VCaP (cell line): ENCODE results near the gene CXCR2.

Experiments
- H3K27ac ChIP-seq: fragments of 450-650 bp; 2 replicates; pipeline ENCODE4 v1.5.1; 2017
- CTCF ChIP-seq: fragments of 450-650 bp; conservative IDR thresholded peaks from 2 replicates; pipeline ENCODE4 v1.5.1; 2017; ENCODE audit warnings: mild to moderate bottlenecking, moderate library complexity

Gene CXCR2

GRCh38 chr2:218152777-218153176 lies 26.9 kb downstream of the CXCR2 start:
- no peak for TF ChIP-seq CTCF
- no peak overlapping the region for H3K27ac ChIP-seq

GRCh38 chr2:218155953-218156479 lies 30.2 kb downstream of the CXCR2 start:
- no peak for TF ChIP-seq CTCF
- no peak overlapping the region for H3K27ac ChIP-seq

- no peak overlapping the region for H3K27ac ChIP-seq
- no peak for TF ChIP-seq CTCF
Observed at GRCh38 chr2:218161644-218162043, 35.8 kb downstream of the CXCR2 start.

- H3K27ac ChIP-seq: no peak overlapping the region
- TF ChIP-seq CTCF: no peak
Observed at GRCh38 chr2:218162814-218163213, 37.0 kb downstream of the CXCR2 start.

- TF ChIP-seq CTCF: no peak
- no peak within 1 kb of the TSS for H3K27ac ChIP-seq
Observed at GRCh38 chr2:218166791-218167190, 41.0 kb downstream of the CXCR2 start, which contains the start of gene CXCR1. Gene CXCR1, minus strand, starts transcription at chr2:218166962. Its CDS starts 1,751 bp downstream, at chr2:218165211.

GRCh38 chr2:218168016-218168415 lies 42.2 kb downstream of the CXCR2 start:
- TF ChIP-seq CTCF: no peak
- H3K27ac ChIP-seq: no peak overlapping the region

- TF ChIP-seq CTCF: peak; percentile 58
Observed at GRCh38 chr2:218168635-218169462, 43.0 kb downstream of the CXCR2 start.

More at GRCh38 chr2:218168635-218169462, 43.0 kb downstream of the CXCR2 start:
- H3K27ac ChIP-seq: no peak overlapping the region
